Lower leg skin (tissue), 3 donors: ENCODE results near the gene LTV1.

Experiments
- CTCF ChIP-seq, 3 donors: fragments of 450-650 bp; IDR thresholded peaks; one replicate each; pipeline ENCODE4 v1.5.1; 2016; ENCODE audit warnings: antibody characterized with exemption in 3 of 3, mild to moderate bottlenecking in 3 of 3, moderate library complexity in 2 of 3
- POLR2A ChIP-seq, 2 donors: fragments of 450-650 bp; IDR thresholded peaks; one replicate each; pipeline ENCODE4 v1.6.1; 2016 to 2017; ENCODE audit warnings: antibody characterized with exemption in 2 of 2, mild to moderate bottlenecking in 1 of 2, moderate library complexity in 1 of 2

DNA sequence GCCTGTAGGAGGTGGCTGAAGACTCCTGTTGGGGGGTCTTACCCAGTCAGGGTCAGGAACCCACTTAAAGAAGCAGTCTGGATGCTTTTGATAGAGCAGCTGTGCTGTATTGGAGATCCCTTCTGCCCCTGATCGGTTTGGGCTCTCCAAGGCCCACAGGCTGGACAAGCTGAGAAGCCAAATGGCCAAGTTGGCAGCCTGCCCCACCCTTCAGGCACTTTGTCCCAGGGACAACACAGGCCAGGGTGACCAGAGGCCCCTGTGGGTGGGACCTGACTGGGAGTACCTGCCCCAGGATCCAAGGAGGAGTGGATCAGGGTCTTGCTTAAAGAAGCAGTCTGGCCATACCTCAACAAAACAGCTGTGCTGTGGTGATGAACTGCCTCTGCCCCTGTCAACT is 69.5 kb downstream of the LTV1 start:
- TF ChIP-seq CTCF (IDR thresholded peaks at IDR 0.05) (no peak), POLR2A (IDR thresholded peaks at IDR 0.05) (no peak)
